Muscle layer of colon (tissue), 2 donors: Measurements from ENCODE around the gene R3HCC1L.

ENCODE experiments used
- H3K27ac ChIP-seq: one replicate; pipeline ENCODE4 v1.7.0; 2013; ENCODE audit warnings: low read depth, mild to moderate bottlenecking, low read length, moderate library complexity
- H3K27me3 ChIP-seq, 2 donors: one replicate each; pipeline ENCODE4 v1.7.0; 2013; ENCODE audit warnings: low read length in 2 of 2, mild to moderate bottlenecking in 2 of 2; ENCODE audit not compliant: insufficient read depth in 2 of 2, control insufficient read depth in 1 of 2
- H3K36me3 ChIP-seq: one replicate; pipeline ENCODE4 v1.7.0; 2013; ENCODE audit warnings: mild to moderate bottlenecking, low read length; ENCODE audit not compliant: insufficient read depth
- H3K4me1 ChIP-seq: one replicate; pipeline ENCODE4 v1.7.0; 2013; ENCODE audit warnings: mild to moderate bottlenecking, low read length; ENCODE audit not compliant: insufficient read depth
- H3K4me3 ChIP-seq, 2 donors: one replicate each; pipeline ENCODE4 v1.7.0; 2013; ENCODE audit warnings: low read length in 2 of 2, low read depth in 1 of 2, mild to moderate bottlenecking in 1 of 2, moderate library complexity in 1 of 2
- H3K9ac ChIP-seq: one replicate; pipeline ENCODE4 v1.7.0; 2013; ENCODE audit warnings: low read length
- H3K9me3 ChIP-seq: one replicate; pipeline ENCODE4 v1.7.0; 2013; ENCODE audit warnings: mild to moderate bottlenecking, low read length
- donor health status: abdominal sarcoma.
- donor health status: Adenocarcinoma of cecum.

The R3HCC1L gene

GRCh38 chr10:98240524-98240923, 106.1 kb downstream of the R3HCC1L start:
- H3K27me3 ChIP-seq = no peaks in the 10 kb centered on the region
- H3K36me3 ChIP-seq = peaks cover 18% of the 10 kb centered on the region
- H3K4me1 ChIP-seq = peaks cover 18% of the 10 kb centered on the region
- H3K9me3 ChIP-seq = no peaks in the 10 kb centered on the region
- no peak overlapping the region for H3K4me3 ChIP-seq
- no peak overlapping the region for H3K9ac ChIP-seq
- no peak overlapping the region for H3K27ac ChIP-seq

DNA sequence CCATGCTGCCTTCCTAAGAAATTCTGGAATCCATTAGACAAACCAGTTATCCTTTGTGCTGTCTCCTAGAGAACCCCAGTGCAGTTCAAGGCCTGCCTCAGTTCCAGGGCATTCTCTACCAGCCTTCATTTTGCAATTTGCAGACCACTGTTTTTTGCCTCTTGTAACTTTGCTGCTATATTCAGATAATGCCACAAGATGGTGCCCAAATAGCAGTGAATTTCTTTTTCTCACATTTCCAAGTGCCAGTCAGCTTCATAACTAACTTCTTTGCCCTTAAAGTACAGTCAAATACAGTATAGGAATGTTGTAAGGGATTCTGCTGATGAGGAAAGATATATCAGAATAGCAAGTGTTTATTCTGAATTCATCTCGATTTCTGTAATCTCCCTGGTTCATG, 108.4 kb downstream of the R3HCC1L start:
- H3K4me3 ChIP-seq = no peak overlapping the region
- H3K4me1 ChIP-seq = peaks cover 38% of the 10 kb centered on the region
- H3K9ac ChIP-seq = no peak overlapping the region
- H3K9me3 ChIP-seq = no peaks in the 10 kb centered on the region
- peaks cover 8% of the 10 kb centered on the region for H3K36me3 ChIP-seq
- H3K27me3 ChIP-seq = no peaks in the 10 kb centered on the region
- H3K27ac ChIP-seq = no peak overlapping the region

DNA sequence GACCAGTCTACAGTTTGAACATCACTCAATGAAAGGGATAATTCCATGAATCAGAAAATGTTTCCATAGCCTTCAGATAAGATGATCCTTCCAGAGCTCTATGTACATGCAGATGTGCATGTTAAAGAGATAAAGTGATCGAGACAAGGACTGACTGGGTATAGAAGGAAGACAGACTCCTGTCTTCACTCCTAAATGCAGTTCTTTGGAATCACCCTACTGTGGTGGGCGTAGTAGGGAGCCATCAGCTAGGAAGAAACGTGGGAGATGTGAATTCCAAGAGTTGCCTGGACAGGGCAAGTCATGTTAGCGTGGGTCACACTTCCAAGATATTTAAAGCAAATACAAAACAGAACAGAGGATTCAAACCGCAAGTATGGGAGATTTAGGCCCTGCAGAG, 109.7 kb downstream of the R3HCC1L start:
- Histone ChIP-seq H3K9ac (no peak overlapping the region), H3K27me3 (no peaks in the 10 kb centered on the region), H3K9me3 (no peaks in the 10 kb centered on the region), H3K4me3 (no peak overlapping the region), H3K27ac (no peak overlapping the region), H3K36me3 (peaks cover 21% of the 10 kb centered on the region), H3K4me1 (peaks cover 38% of the 10 kb centered on the region)

GRCh38 chr10:98244586-98244985, 110.1 kb downstream of the R3HCC1L start:
- Histone ChIP-seq H3K27ac (peak overlapping the region; percentile 38), H3K36me3 (peaks cover 26% of the 10 kb centered on the region), H3K4me3 (no peak overlapping the region), H3K27me3 (no peaks in the 10 kb centered on the region), H3K9me3 (no peaks in the 10 kb centered on the region), H3K9ac (no peak overlapping the region), H3K4me1 (peaks cover 38% of the 10 kb centered on the region)

- no peak overlapping the region for H3K4me3 ChIP-seq
- no peaks in the 10 kb centered on the region for H3K9me3 ChIP-seq
- no peak overlapping the region for H3K9ac ChIP-seq
- H3K4me1 ChIP-seq = peaks cover 38% of the 10 kb centered on the region
- peaks cover 51% of the 10 kb centered on the region for H3K36me3 ChIP-seq
- H3K27ac ChIP-seq = no peak overlapping the region
- no peaks in the 10 kb centered on the region for H3K27me3 ChIP-seq
Measured at GRCh38 chr10:98246911-98247805, 112.7 kb downstream of the R3HCC1L start.

DNA sequence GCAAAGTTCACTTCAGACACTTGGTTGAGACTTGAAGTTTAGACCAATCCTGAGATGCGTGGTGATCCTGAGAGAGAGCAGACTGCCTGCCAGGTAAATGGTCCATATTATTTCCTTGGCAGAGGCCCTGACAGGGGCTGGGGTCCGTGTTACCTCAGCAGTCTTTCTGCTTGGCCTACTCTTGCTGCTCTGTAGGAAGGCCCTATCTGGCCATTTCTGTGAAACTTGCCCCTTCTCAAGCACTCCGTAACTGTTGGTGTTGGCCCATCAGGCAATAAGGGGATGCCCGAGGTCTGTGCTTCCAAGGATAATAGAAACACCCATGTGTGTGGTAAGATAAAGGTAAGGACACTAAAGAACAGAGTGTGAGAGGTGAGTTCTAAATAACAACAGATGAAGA, 113.6 kb downstream of the R3HCC1L start:
- Histone ChIP-seq H3K27me3 (no peaks in the 10 kb centered on the region), H3K27ac (no peak overlapping the region), H3K36me3 (peaks cover 59% of the 10 kb centered on the region), H3K4me3 (no peak overlapping the region), H3K9me3 (no peaks in the 10 kb centered on the region), H3K4me1 (peaks cover 38% of the 10 kb centered on the region), H3K9ac (no peak overlapping the region)

- Histone ChIP-seq H3K4me1 (peaks cover 34% of the 10 kb centered on the region), H3K9ac (no peak overlapping the region), H3K9me3 (no peaks in the 10 kb centered on the region), H3K4me3 (no peak overlapping the region), H3K27ac (no peak overlapping the region), H3K27me3 (no peaks in the 10 kb centered on the region), H3K36me3 (peaks cover 64% of the 10 kb centered on the region)
Measured at GRCh38 chr10:98249134-98249533, 114.7 kb downstream of the R3HCC1L start.

GRCh38 chr10:98251399-98251798, 116.9 kb downstream of the R3HCC1L start:
- H3K36me3 ChIP-seq = peaks cover 64% of the 10 kb centered on the region
- peaks cover 11% of the 10 kb centered on the region for H3K4me1 ChIP-seq

DNA sequence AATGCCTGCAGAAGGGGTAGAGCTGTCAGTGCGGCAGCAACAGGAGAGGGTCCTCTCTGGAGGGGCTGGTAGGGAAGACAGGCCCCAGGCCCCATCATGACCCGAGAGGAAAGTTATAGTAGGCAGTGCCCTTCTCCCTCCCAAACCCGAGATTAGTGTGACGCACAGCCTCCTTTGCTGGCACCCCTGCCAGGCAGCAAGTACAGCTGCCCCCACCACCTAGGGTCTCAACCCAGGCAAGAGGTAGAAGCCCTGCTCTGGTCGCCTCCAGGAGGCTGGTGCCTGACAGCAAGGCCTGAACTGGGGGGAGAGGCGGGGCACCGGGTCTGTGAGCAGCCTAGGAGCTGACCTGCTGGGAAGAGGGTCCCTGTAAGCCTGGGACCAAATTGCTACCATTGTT, 118.0 kb downstream of the R3HCC1L start:
- H3K9ac ChIP-seq = no peak overlapping the region
- peaks cover under 1% of the 10 kb centered on the region for H3K4me1 ChIP-seq
- no peaks in the 10 kb centered on the region for H3K27me3 ChIP-seq
- H3K4me3 ChIP-seq = no peak overlapping the region
- peaks cover 58% of the 10 kb centered on the region for H3K36me3 ChIP-seq
- H3K9me3 ChIP-seq = no peaks in the 10 kb centered on the region
- no peak overlapping the region for H3K27ac ChIP-seq

More at GRCh38 chr10:98251399-98251798, 116.9 kb downstream of the R3HCC1L start:
- Histone ChIP-seq H3K27me3 (no peaks in the 10 kb centered on the region), H3K9ac (no peak overlapping the region), H3K4me3 (no peak overlapping the region), H3K27ac (no peak overlapping the region), H3K9me3 (no peaks in the 10 kb centered on the region)

DNA sequence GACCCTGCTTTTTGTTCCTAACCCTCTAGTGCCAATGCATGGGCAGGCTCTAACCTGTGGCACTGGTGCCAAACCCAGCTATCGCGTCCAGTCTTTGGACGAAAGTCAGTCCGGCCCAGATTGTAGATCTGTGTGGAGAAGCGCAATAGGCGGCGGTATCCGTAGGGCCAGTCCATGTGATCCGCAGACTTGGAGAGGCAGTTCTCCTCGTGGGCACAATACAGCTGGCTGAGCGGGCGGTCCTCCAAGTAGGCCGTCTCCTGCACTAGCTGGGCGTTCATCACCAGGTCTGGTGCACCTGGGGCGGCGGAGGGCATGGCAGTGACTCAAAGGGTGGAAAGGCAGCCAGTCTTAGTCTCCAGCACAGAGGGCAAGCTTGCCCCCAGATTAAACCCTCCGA, 119.0 kb downstream of the R3HCC1L start:
- Histone ChIP-seq H3K36me3 (peaks cover 49% of the 10 kb centered on the region), H3K4me1 (no peaks in the 10 kb centered on the region), H3K4me3 (no peak overlapping the region), H3K27me3 (no peaks in the 10 kb centered on the region), H3K9me3 (no peaks in the 10 kb centered on the region), H3K27ac (no peak overlapping the region), H3K9ac (no peak overlapping the region)

DNA sequence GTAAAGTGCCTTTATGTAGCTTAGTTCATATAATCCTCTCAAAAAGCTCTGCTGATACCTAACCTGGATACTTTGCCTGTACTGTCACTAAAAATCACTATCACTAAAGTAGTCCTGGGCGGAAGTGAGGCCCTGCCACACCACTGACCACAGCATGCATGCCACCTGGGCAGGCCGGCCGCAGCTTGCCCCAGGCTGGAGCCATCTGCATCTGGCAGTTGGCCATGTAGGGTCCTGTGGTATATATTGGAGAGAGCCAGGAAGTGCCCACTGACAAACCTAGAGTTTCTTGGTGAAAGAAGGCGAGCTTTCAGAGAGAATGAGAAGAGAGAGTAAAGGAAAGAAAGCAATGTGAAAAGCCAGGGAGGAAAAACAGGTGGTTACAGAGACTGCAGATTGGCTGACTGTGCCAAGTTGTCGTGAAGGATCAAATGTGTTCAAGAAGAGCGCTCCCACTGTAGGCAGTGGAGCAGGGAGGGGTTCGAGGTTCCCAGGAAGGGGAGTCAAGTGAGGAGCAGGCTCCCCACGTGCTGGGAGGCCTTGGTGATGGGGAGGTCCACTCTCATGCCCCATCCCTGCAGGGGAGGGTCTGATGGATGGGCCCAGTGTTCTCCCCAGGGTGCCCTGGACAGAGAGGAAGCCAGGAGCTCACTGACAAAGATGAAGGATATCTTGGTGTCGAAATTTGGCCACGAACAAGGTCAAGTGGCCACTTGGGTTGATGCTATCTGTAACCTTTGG, 119.9 kb downstream of the R3HCC1L start:
- H3K4me3 ChIP-seq = no peak overlapping the region
- H3K9me3 ChIP-seq = no peaks in the 10 kb centered on the region
- H3K4me1 ChIP-seq = no peaks in the 10 kb centered on the region
- no peak overlapping the region for H3K9ac ChIP-seq
- H3K36me3 ChIP-seq = peaks cover 40% of the 10 kb centered on the region
- H3K27me3 ChIP-seq = no peaks in the 10 kb centered on the region
- no peak overlapping the region for H3K27ac ChIP-seq
